Neural progenitor cell (in vitro differentiated cells): Measurements from ENCODE around the gene SLX4IP. TPM values are rescaled to one million over a fixed set of nuclear protein-coding genes. Genes with fewer than 3 reads are reported as not detected.

Experiments
- DNase-seq: peaks from one replicate; pipeline ENCODE4 v3.0.0-alpha.2; 2016; ENCODE audit warnings: low spot score
- H2AFZ ChIP-seq: fragments of 200-600 bp; sonication (generic); replicated peaks from 2 replicates; pipeline ENCODE4 v1.6.1; 2016; ENCODE audit warnings: antibody characterized with exemption
- H3F3A ChIP-seq: fragments of 200-600 bp; sonication (generic); 2 replicates; pipeline ENCODE4 v1.6.1; 2016; ENCODE audit warnings: antibody characterized with exemption, low read depth
- H3K27ac ChIP-seq: fragments of 200-600 bp; sonication (generic); 2 replicates; pipeline ENCODE4 v1.5.1; 2016; ENCODE audit warnings: mild to moderate bottlenecking
- H3K27me3 ChIP-seq: fragments of 200-600 bp; sonication (generic); 2 replicates; pipeline ENCODE4 v1.6.1; 2016; ENCODE audit warnings: mild to moderate bottlenecking, moderate library complexity
- H3K36me3 ChIP-seq: fragments of 200-600 bp; sonication (generic); 2 replicates; pipeline ENCODE4 v1.5.1; 2016
- H3K4me1 ChIP-seq: fragments of 200-600 bp; sonication (generic); 2 replicates; pipeline ENCODE4 v1.6.1; 2016; ENCODE audit warnings: mixed run types
- H3K4me2 ChIP-seq: fragments of 200-600 bp; sonication (generic); 2 replicates; pipeline ENCODE4 v1.6.1; 2016
- H3K4me3 ChIP-seq: fragments of 200-600 bp; sonication (generic); 2 replicates; pipeline ENCODE4 v1.5.1; 2016
- H3K79me2 ChIP-seq: fragments of 200-600 bp; sonication (generic); 2 replicates; pipeline ENCODE4 v1.6.1; 2016; ENCODE audit warnings: low read depth
- H3K9ac ChIP-seq: fragments of 200-600 bp; sonication (generic); 2 replicates; pipeline ENCODE4 v1.6.1; 2016
- H3K9me3 ChIP-seq: fragments of 200-600 bp; sonication (generic); 2 replicates; pipeline ENCODE4 v1.5.1; 2016; ENCODE audit warnings: low read depth
- H4K20me1 ChIP-seq: fragments of 200-600 bp; sonication (generic); 2 replicates; pipeline ENCODE4 v1.6.1; 2016; ENCODE audit warnings: low read depth
- H3K27ac Mint-ChIP-seq: 3 replicates; pipeline ENCODE4 v1.8.0; 2021; ENCODE audit warnings: mixed read lengths
- H3K27me3 Mint-ChIP-seq: 2 replicates; pipeline ENCODE4 v1.8.0; 2022; ENCODE audit warnings: low read depth, mild to moderate bottlenecking, inconsistent platforms, moderate library complexity, mixed read lengths; ENCODE audit not compliant: insufficient read depth
- H3K36me3 Mint-ChIP-seq: 3 replicates; pipeline ENCODE4 v1.8.0; 2021; ENCODE audit warnings: mixed read lengths
- H3K4me1 Mint-ChIP-seq: 3 replicates; pipeline ENCODE4 v1.8.0; 2021; ENCODE audit warnings: mixed read lengths
- H3K4me3 Mint-ChIP-seq: 3 replicates; pipeline ENCODE4 v1.8.0; 2021; ENCODE audit warnings: mild to moderate bottlenecking, moderate library complexity, mixed read lengths
- H3K9me3 Mint-ChIP-seq: 3 replicates; pipeline ENCODE4 v1.8.0; 2020; ENCODE audit warnings: mixed read lengths
- EZH2 ChIP-seq: fragments of 200-600 bp; sonication (generic); IDR thresholded peaks from 2 replicates; pipeline ENCODE4 v1.6.1; 2017; ENCODE audit warnings: antibody characterized with exemption, mild to moderate bottlenecking, moderate library complexity
- EZH2phosphoT487 ChIP-seq: fragments of 200-600 bp; sonication (generic); IDR thresholded peaks from 2 replicates; pipeline ENCODE4 v1.6.1; 2017; ENCODE audit warnings: antibody characterized with exemption
- total RNA-seq: library from RNA; depleted of rRNA; stranded (reverse); fragments of >200 nt; gene quantifications from 2 replicates; pipeline ENCODE4 v1.2.3, GENCODE V29; 2015; ENCODE audit warnings: low replicate concordance
- TF ChIP-seq, protein P1 (sequence below): fragments of 200-600 bp; sonication (generic); IDR thresholded peaks from 2 replicates; pipeline ENCODE4 v1.5.1; 2017; ENCODE audit warnings: antibody characterized with exemption, mild to moderate bottlenecking

The SLX4IP gene
- total RNA-seq, 1 donor from 2014 or later, result 9.5 TPM

DNA sequence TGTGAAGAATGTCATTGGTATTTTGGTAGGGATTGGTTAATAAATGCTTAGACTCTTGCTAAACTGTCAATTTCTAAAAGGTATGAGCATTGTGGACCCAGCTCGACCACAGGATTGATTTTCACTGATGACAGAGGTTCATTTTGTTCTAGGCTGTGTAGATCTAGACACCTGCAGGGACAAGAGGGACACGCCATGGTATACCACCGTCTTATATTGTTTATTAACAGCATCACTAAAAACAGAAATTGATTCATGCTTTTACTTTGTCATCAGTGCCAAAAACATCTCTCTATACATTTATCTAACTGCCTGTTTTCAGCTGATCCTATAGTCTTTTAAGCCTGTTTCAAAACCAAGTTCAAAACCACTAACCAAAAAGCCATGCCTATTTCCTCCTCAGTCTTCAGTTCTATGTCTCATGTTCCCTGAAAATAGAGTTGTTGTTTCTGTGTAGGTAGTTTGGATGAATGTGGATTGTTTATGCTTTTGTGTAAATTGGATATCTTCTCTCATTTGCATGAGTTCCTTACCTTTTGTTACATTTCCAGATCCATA lies 128.9 kb downstream of the SLX4IP start:
- no peak overlapping the region for H3K9ac ChIP-seq
- H3K36me3 ChIP-seq, result peaks cover 3% of the 10 kb centered on the region
- H3F3A ChIP-seq, result no peaks in the 10 kb centered on the region
- no peak overlapping the region for H3K4me2 ChIP-seq
- Mint-ChIP-seq H3K27ac (no peak overlapping the region), H3K4me3 (no peak overlapping the region), H3K36me3 (peaks cover 24% of the 10 kb centered on the region), H3K4me1 (peaks cover 32% of the 10 kb centered on the region), H3K9me3 (peaks cover 15% of the 10 kb centered on the region), H3K27me3 (peaks cover 2% of the 10 kb centered on the region)
- no peak for DNase-seq
- TF ChIP-seq EZH2phosphoT487 (no peak), EZH2 (no peak)
- TF ChIP-seq, protein P1, sequence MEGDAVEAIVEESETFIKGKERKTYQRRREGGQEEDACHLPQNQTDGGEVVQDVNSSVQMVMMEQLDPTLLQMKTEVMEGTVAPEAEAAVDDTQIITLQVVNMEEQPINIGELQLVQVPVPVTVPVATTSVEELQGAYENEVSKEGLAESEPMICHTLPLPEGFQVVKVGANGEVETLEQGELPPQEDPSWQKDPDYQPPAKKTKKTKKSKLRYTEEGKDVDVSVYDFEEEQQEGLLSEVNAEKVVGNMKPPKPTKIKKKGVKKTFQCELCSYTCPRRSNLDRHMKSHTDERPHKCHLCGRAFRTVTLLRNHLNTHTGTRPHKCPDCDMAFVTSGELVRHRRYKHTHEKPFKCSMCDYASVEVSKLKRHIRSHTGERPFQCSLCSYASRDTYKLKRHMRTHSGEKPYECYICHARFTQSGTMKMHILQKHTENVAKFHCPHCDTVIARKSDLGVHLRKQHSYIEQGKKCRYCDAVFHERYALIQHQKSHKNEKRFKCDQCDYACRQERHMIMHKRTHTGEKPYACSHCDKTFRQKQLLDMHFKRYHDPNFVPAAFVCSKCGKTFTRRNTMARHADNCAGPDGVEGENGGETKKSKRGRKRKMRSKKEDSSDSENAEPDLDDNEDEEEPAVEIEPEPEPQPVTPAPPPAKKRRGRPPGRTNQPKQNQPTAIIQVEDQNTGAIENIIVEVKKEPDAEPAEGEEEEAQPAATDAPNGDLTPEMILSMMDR, result no peak
- H3K9me3 ChIP-seq, result no peaks in the 10 kb centered on the region
- H3K27ac ChIP-seq, result no peak overlapping the region
- no peak overlapping the region for H3K4me3 ChIP-seq
- peaks cover 3% of the 10 kb centered on the region for H3K79me2 ChIP-seq
- peaks cover 25% of the 10 kb centered on the region for H3K4me1 ChIP-seq
- no peaks in the 10 kb centered on the region for H3K27me3 ChIP-seq
- H4K20me1 ChIP-seq, result no peaks in the 10 kb centered on the region
- H2AFZ ChIP-seq, result no peak overlapping the region

DNA sequence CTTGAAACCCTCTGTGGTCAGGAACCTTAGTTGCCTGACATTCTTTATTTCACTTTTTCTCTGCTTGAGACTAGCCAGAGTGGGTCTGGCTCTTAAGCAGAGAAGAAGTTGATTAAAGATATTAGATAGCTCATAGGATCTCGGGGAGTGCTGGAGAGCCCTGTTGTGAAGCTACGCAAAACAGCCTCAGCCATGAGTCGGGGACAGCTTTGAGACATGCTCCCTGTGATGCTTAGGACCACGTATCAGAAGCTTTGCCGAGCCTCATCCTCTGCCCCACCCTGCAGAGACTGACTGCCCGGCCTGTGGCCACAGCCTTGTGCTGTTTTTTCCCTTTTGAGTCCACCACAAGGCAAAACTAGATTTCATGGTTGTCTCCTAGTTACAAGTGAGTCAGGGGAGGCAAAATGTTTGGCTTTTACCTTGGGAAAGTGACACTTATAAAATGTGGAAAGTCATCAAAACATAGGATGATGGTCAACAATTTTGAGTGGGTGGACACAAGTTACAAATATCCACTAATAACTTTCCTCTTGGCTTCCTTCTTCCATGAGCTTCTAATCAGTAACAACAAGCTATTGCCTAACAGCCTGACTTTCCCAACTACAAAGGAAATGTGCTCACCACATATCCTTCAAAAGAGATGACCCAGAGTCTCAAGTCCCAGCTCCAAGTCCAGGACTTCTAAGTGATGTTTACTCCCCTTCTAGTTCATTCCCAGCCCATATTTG lies 130.3 kb downstream of the SLX4IP start:
- peaks cover 3% of the 10 kb centered on the region for H3K36me3 ChIP-seq
- H3K79me2 ChIP-seq, result peaks cover 3% of the 10 kb centered on the region
- Mint-ChIP-seq H3K27me3 (peaks cover 2% of the 10 kb centered on the region), H3K9me3 (peaks cover 15% of the 10 kb centered on the region), H3K27ac (peak overlapping the region; percentile 74), H3K4me1 (peaks cover 20% of the 10 kb centered on the region), H3K4me3 (no peak overlapping the region), H3K36me3 (peaks cover 26% of the 10 kb centered on the region)
- no peaks in the 10 kb centered on the region for H3K9me3 ChIP-seq
- H3K4me1 ChIP-seq, result peaks cover 12% of the 10 kb centered on the region
- no peak overlapping the region for H3K9ac ChIP-seq
- H4K20me1 ChIP-seq, result no peaks in the 10 kb centered on the region
- no peak overlapping the region for H2AFZ ChIP-seq
- no peaks in the 10 kb centered on the region for H3F3A ChIP-seq
- H3K4me3 ChIP-seq, result no peak overlapping the region
- H3K27me3 ChIP-seq, result no peaks in the 10 kb centered on the region
- no peak overlapping the region for H3K27ac ChIP-seq
- H3K4me2 ChIP-seq, result peak overlapping the region; percentile 27
- no peak for DNase-seq
- TF ChIP-seq, protein P1, result no peak
- no peak for TF ChIP-seq EZH2phosphoT487
- TF ChIP-seq EZH2, result no peak

DNA sequence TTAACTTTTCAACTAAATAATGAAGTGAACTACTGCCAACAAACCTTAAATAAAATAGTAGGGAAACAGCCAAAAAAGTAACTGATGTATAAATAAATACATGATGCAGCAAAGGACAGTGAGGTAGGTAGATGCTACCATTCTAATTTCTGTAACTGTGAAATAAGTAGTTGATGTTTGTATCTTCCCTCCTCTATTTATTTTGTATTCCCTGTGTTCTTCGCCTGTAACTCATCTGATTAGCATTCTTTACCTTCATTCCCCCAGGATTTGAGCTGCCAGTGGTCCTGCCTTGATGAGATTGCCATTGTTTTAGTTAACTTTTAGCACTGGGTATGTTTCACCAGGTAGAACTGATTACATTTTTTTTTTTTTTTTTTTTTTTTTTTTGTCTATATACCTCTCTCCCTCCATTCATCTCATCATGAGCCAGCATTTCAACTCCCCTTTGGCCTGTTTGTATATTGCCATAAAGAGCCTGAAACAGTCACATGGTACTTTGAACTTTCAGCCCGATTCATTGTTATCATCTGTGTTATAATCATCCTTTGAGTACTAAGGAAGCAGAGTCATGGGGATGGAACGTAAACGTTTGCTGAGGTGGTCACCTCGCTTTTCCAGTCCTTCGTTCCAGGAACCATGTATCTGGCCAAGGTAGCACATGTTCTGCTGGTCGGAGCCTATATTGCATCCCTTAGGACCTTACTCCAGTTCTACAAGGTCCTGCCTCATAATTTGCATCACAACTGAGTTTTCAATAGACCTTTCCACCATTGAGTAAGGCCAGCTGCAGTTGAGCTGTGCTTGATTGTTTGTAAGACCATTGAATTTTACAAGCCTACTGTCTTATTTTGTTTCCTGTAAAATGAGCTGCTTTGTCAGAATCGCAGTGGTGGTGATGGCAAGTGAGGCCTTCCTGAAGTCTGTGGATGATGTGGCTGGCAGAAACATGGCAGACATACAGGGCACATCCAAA lies 131.1 kb downstream of the SLX4IP start:
- peaks cover 3% of the 10 kb centered on the region for H3K36me3 ChIP-seq
- Mint-ChIP-seq H3K4me1 (peaks cover 20% of the 10 kb centered on the region), H3K9me3 (peaks cover 15% of the 10 kb centered on the region), H3K27me3 (peaks cover 2% of the 10 kb centered on the region), H3K27ac (peak overlapping the region; percentile 11), H3K36me3 (peaks cover 26% of the 10 kb centered on the region), H3K4me3 (no peak overlapping the region)
- peaks cover 3% of the 10 kb centered on the region for H3K79me2 ChIP-seq
- no peaks in the 10 kb centered on the region for H4K20me1 ChIP-seq
- H3K9ac ChIP-seq, result no peak overlapping the region
- peaks cover 12% of the 10 kb centered on the region for H3K4me1 ChIP-seq
- H3K27ac ChIP-seq, result no peak overlapping the region
- H3K27me3 ChIP-seq, result no peaks in the 10 kb centered on the region
- no peak for DNase-seq
- H2AFZ ChIP-seq, result no peak overlapping the region
- H3F3A ChIP-seq, result no peaks in the 10 kb centered on the region
- no peaks in the 10 kb centered on the region for H3K9me3 ChIP-seq
- peak overlapping the region; percentile 27 for H3K4me2 ChIP-seq
- TF ChIP-seq, protein P1, result no peak
- TF ChIP-seq EZH2phosphoT487, result no peak
- no peak for TF ChIP-seq EZH2
- no peak overlapping the region for H3K4me3 ChIP-seq
